ENCODE results near the gene PLAAT2. TPM values are rescaled to one million over a fixed set of nuclear protein-coding genes. Genes with fewer than 3 reads are reported as not detected.
"Not testable (repeated sequence)": the region's sequence is repeated elsewhere in the genome, so short reads cannot be mapped to it uniquely, and the experiment has no call there.

PLAAT2 gene
- total RNA-seq, 2 donors from 2014 or later = 2.6 TPM; not detected in 1

DNA sequence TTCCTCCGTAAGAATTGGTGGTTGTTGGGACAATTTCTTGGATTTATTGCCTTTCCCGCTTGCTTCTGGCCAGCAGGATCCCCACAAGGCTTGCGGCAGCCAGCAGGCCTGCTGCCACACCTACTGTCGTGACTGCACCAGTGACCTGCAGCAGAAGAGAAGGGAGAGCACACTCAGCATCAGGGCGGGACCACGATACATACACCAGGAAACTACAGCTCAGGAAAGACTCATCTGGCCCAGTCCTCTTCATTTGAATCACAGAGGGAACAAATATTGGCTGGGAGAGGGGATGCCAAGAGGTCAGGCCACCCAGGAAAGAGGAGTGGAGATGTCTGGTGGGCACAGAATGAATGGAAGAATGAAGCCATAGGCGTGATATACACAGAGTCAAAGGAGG lies 10.3 kb downstream of the PLAAT2 start:
- H3K27ac ChIP-seq = no peak overlapping the region
- H3K4me3 ChIP-seq = no peak overlapping the region
- no peaks in the 10 kb centered on the region for H3K27me3 ChIP-seq (replicated peaks; ENCODE audit: insufficient read depth)
- no peaks in the 10 kb centered on the region for H3K9me3 ChIP-seq
- 91% methylated on average over 7 of the region's 7 CpGs for WGBS
- intact Hi-C loops (cut with DNase I) = no loop called here
- no peaks in the 10 kb centered on the region for H3K4me1 ChIP-seq (replicated peaks)
- no peaks in the 10 kb centered on the region for H3K36me3 ChIP-seq
- no peak for DNase-seq (ENCODE audit: low spot score)
- TF ChIP-seq POLR2A (IDR thresholded peaks at IDR 0.05) (no peak), POLR2AphosphoS5 (IDR thresholded peaks at IDR 0.05) (no peak)
- TF ChIP-seq, protein P1, sequence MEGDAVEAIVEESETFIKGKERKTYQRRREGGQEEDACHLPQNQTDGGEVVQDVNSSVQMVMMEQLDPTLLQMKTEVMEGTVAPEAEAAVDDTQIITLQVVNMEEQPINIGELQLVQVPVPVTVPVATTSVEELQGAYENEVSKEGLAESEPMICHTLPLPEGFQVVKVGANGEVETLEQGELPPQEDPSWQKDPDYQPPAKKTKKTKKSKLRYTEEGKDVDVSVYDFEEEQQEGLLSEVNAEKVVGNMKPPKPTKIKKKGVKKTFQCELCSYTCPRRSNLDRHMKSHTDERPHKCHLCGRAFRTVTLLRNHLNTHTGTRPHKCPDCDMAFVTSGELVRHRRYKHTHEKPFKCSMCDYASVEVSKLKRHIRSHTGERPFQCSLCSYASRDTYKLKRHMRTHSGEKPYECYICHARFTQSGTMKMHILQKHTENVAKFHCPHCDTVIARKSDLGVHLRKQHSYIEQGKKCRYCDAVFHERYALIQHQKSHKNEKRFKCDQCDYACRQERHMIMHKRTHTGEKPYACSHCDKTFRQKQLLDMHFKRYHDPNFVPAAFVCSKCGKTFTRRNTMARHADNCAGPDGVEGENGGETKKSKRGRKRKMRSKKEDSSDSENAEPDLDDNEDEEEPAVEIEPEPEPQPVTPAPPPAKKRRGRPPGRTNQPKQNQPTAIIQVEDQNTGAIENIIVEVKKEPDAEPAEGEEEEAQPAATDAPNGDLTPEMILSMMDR (IDR thresholded peaks at IDR 0.05) = no peak

DNA sequence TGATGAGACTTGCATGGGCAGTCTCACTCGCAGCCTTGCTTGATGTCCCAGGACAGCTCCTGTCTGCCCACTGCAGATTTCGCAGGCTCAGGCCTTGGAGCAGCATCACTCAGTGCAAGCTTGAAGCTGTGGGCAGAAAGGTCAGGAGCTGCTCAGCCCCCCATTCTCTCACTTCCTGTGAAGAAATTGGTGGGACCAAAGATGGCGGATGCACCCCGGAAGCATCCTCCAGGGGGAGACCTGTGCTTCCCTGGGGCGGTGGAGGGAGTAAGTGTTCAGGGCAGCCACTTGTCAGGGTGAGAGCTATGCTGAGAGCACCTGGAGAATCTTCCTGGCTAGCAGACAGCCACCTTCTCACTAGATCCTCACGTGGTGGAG lies 11.3 kb downstream of the PLAAT2 start:
- Histone ChIP-seq H3K36me3 (no peaks in the 10 kb centered on the region), H3K9me3 (no peaks in the 10 kb centered on the region), H3K4me3 (no peak overlapping the region), H3K27ac (no peak overlapping the region), H3K27me3 (replicated peaks; ENCODE audit: insufficient read depth) (no peaks in the 10 kb centered on the region), H3K4me1 (replicated peaks) (no peaks in the 10 kb centered on the region)
- no peak for DNase-seq (ENCODE audit: low spot score)
- intact Hi-C loops (cut with DNase I) = no loop called here
- 82% methylated on average over 6 of the region's 6 CpGs for WGBS
- TF ChIP-seq POLR2AphosphoS5 (IDR thresholded peaks at IDR 0.05) (no peak), POLR2A (IDR thresholded peaks at IDR 0.05) (no peak)
- TF ChIP-seq, protein P1 (IDR thresholded peaks at IDR 0.05) = no peak

DNA sequence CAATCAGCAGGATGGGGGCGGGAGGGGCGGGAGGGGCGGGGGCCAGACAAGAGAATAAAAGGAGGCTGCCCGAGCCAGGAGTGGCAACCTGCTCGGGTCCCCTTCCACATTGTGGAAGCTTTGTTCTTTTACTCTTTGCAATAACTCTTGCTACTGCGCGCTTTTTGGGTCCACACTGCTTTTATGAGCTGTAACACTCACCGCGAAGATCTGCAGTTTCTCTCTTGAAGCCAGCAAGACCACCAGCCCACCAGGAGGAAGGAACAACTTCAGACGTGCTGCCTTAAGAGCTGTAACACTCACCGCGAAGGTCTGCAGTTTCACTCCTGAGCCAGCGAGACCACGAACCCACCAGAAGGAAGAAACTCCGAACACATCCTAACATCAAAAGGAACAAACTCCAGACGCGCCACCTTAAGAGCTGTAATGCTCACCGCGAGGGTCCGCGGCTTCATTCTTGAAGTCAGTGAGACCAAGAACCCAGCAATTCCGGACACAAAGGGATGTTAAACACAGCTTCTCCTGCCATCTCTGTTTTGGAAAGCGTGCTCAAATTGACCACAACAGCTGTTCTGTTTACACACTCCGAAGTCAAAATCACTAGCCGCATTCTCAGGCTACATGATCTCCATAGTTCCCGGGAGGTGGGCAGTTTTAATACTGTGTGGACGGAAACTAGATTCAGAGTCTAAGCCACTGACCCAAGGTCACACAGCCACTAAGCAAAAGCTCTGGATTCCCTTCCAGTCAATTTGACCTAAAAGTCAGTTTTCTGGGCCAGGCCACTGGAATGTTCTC lies 11.9 kb downstream of the PLAAT2 start:
- intact Hi-C loops (cut with DNase I) = no loop called here
- H3K27me3 ChIP-seq (replicated peaks; ENCODE audit: insufficient read depth) = no peaks in the 10 kb centered on the region
- H3K36me3 ChIP-seq = no peaks in the 10 kb centered on the region
- no peak for TF ChIP-seq POLR2A (IDR thresholded peaks at IDR 0.05)
- TF ChIP-seq, protein P1 (IDR thresholded peaks at IDR 0.05) = no peak
- 90% methylated on average over 27 of the region's 27 CpGs for WGBS
- DNase-seq (ENCODE audit: low spot score) = no peak
- no peaks in the 10 kb centered on the region for H3K4me1 ChIP-seq (replicated peaks)
- H3K4me3 ChIP-seq = no peak overlapping the region
- H3K27ac ChIP-seq = no peak overlapping the region
- no peaks in the 10 kb centered on the region for H3K9me3 ChIP-seq

DNA sequence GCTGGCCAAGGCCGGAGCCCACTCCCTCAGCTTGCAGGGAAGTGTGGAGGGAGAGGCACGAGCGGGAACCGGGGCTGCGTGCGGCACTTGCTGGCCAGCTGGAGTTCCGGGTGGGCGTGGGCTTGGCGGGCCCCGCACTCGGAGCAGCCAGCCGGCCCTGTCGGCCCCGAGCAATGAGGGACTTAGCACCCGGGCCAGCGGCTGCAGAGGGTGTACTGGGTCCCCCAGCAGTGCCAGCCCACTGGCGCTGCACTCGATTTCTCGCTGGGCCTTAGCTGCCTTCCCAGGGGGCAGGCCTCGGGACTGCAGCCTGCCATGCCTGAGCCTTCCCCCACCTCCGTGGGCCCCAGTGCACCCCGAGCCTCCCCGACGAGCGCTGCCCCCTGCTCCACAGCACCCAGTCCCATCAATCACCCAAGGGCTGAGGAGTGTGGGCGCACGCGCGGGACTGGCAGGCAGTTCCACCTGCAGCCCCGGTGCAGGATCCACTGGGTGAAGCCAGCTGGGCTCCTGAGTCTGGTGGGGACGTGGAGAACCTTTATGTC lies 13.0 kb downstream of the PLAAT2 start:
- DNase-seq (ENCODE audit: low spot score) = not testable (repeated sequence)
- WGBS = 96% methylated on average over 29 of the region's 31 CpGs

DNA sequence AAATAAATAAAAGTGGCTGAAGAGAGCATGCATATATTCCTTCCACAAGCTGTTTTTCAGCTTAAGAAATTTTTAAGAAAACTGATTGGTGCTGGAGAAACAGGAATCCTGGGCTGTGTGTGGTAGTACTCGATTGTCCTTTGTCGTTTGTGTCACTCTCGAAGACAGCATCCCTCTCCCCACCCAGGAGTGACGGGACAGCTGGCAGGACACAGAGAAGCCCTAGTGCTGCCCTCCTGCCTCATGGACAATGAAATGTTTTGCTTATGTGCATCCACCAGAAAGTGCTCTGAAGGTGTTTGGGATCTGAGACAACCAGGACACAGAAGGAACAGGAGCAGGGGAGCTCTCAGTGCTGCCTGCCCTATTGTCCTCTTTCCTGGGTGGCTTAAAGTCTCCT lies 13.8 kb downstream of the PLAAT2 start:
- Histone ChIP-seq H3K27me3 (replicated peaks; ENCODE audit: insufficient read depth) (no peaks in the 10 kb centered on the region), H3K4me3 (no peak overlapping the region), H3K9me3 (no peaks in the 10 kb centered on the region), H3K36me3 (no peaks in the 10 kb centered on the region), H3K4me1 (replicated peaks) (no peaks in the 10 kb centered on the region), H3K27ac (no peak overlapping the region)
- 87% methylated on average over 4 of the region's 4 CpGs for WGBS
- DNase-seq (ENCODE audit: low spot score) = no peak
- intact Hi-C loops (cut with DNase I) = no loop called here
- no peak for TF ChIP-seq POLR2A (IDR thresholded peaks at IDR 0.05)
- TF ChIP-seq POLR2AphosphoS5 (IDR thresholded peaks at IDR 0.05) = no peak
- TF ChIP-seq, protein P1 (IDR thresholded peaks at IDR 0.05) = no peak

More for the DNA sequence above, 13.0 kb downstream of the PLAAT2 start:
- H3K9me3 ChIP-seq; intact Hi-C loops (cut with DNase I); H3K4me3 ChIP-seq; H3K36me3 ChIP-seq; H3K27ac ChIP-seq; H3K27me3 ChIP-seq (replicated peaks; ENCODE audit: insufficient read depth); H3K4me1 ChIP-seq (replicated peaks): not testable (repeated sequence)

Data from prostate gland (tissue), 2 donors.